Anterior cingulate cortex (tissue), 58 donors: ENCODE measurements around the gene SLC15A1.
"Not testable (repeated sequence)": the region's sequence is repeated elsewhere in the genome, so short reads cannot be mapped to it uniquely, and the experiment has no call there.

Source experiments
- DNase-seq, 58 donors: peaks; one replicate each; lab custom pipeline; 2025; lab: John Stamatoyannopoulos, UW

SLC15A1 gene

DNA sequence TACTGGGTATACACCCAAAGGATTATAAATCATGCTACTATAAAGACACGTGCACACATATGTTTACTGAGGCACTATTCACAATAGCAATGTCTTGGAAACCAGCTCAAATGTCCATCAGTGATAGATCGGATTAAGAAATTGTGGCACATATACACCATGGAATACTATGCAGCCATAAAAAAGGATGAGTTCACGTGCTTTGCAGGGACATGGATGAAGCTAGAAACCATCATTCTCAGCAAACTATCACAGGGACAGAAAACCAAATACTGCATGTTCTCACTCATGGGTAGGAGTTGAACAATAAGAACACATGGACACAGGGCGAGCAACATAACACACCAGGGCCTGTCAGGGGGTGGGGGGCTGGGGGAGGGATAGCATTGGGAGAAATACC is 2.0 kb upstream of the SLC15A1 start:
- not testable (repeated sequence) for DNase-seq

DNA sequence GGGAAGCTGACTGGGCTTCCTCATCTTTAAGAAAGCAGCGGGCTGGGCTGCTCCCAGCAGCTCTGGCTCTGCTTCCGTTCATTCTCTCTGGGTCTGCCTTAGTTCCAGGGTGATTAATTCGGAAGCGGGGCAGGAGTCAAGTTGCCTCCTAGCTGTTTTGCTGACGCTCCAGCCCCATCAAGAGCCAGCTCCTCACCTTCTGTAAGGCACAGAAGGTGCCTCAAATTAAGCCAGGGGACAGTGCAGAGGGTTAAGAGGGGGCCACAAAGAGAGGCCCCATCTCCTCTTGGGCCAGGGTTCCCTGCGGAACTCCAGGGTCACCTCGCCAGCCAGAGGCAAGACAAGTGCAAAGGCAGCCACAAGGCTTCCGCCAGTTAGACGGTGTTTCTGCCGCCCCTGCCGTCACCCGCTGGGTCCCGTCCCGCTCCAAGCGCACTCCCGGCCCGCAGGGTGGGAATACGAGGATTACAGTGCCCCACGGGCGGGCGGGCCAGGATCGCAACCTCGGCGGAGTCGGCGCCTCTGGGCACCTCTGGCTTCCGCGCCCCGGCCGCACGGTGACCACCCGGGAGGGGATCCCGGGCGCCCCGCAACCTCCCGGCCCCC is 508 bp downstream of the SLC15A1 start:
- no peak for DNase-seq

- no peak for DNase-seq
Measured at GRCh38 chr13:98751367-98751782, 1.1 kb downstream of the SLC15A1 start.

DNA sequence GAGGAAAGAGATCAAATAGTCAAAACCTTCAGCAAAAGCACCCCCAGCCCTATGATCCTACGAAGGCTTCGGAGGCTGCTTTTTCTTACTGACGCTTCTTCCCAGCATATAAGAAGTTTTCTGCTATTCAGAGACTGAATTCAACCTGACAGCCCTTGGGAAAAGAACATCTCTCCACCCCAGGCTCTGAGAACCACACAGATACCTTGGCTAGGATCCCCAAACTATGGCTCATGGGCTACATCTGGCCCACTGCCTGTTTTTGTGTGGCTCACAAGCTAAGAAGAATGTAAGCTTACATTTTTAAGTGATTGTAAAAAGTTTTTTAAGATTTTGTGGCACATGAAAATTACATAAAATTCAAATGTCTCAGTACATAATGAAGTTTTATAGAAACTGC is 3.0 kb downstream of the SLC15A1 start:
- DNase-seq: no peak

GRCh38 chr13:98746968-98747367 is 5.5 kb downstream of the SLC15A1 start:
- no peak for DNase-seq

DNA sequence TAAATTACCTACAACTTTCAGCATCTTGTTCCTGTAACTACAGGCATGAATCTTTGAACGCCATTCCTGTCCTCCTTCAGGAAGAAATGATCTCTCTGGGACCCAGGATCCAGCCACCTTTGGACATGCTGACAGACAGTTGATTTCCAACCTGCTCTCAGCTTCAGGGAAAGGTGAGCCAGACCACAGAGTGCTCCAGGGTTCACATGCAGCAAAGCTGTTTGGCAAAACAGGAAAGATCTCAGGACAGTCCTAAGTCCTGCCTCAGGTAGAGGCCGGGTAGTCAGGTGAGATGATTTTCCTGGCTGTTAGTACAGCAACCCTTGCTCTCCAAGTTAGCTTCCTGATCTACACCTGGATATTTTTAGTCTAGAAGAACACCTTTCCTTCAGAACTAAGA is 9.1 kb downstream of the SLC15A1 start:
- DNase-seq: no peak

DNA sequence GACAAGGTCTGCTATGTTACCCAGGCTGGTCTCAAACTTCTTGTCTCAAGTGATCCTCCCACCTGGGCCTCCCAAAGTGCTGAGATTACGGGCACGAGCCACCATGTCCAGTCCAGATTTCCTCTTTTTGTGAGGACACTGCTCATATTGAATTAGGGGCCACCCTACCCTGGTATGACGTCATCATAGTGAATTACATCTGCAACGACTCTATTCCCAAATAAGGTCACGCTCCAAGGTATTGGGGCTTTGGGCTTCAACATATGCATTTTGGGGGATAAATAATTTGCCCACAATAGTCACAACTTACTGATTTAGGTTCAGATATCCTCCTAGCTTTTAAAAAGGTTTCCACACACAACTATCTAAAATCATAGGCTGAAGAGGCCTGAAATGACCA is 9.5 kb downstream of the SLC15A1 start:
- DNase-seq: no peak

GRCh38 chr13:98741741-98742435 is 10.6 kb downstream of the SLC15A1 start:
- DNase-seq: no peak

DNA sequence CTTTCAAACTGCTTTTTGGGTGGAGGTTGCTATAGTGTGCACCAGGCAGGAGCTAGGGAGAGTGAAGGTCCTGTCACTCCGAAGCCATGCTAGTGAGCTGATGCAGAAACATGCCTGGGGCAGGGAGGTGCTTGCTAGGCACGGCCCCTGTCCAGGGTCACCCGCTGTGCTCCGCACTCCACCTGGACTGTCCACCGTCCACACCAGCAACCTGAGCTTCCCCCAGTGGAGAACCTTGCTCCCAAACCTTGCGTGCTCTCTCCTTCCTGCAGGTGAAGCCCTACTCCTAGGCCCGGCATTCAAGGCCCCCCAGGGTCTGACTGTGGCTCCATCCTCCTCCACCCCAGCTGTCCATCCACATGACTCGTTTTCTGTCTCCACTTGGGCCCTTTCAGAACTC is 12.3 kb downstream of the SLC15A1 start:
- no peak for DNase-seq

GRCh38 chr13:98738993-98739392 is 13.5 kb downstream of the SLC15A1 start:
- no peak for DNase-seq

GRCh38 chr13:98738213-98738612 is 14.3 kb downstream of the SLC15A1 start:
- no peak for DNase-seq

DNA sequence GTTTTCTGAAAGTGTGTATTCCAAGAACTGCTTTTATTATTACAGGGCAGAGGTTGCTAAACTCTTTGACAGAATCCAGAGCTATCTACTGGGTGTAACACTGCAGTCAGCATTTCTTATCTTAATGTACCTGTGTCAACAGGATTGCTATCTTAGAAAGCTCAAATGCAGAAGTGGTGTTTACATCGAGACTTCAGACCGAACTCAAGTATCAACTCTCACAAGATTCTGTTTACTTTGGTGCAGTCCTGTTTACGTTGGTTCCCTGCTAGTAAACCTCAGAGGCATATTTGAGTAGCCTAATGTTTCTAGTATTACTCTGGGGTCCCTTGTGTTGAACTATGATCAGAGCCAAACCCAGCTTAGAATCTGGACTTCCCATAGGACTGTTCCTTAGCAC is 20.5 kb downstream of the SLC15A1 start:
- DNase-seq: no peak

- DNase-seq: no peak
Measured at GRCh38 chr13:98731038-98731437, 21.4 kb downstream of the SLC15A1 start.

DNA sequence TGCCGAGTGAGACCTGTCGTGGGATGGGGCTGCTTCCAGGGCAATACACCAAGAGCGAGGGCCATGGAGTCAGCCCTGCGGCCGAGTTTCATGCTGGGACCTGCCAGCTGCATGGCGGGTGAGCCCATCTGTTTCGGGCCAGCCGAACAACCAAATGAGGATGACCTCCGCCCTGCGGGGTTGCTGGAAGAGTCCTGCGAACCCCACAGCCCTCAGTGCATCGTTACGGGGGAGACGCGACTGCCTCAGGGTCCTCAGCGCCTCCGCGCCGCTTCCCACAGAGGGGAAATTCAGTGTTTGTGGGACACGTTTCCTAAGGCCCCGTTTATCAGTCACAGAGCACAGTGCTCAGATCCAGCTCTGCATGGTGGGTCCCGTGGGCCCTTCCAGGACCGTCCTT is 22.0 kb downstream of the SLC15A1 start:
- DNase-seq: no peak

DNA sequence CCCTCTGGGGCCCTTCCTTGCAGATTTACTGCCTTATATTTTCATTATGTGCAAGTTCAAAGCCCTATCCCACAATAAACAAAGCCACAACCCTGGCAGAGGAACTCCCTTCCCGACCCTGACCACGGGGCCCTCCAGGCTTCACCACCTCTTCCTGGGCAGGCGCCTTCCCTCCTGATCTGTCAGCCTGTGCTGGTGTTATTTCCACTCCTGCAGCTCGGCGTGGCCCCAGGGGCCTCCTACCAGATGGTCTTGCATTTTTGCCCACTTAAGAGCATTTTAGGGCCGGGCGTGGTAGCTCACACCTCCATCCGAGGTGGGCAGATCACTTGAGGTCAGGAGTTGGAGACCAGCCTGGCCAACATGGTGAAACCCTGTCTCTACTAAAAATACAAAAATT is 22.8 kb downstream of the SLC15A1 start:
- DNase-seq: no peak

DNA sequence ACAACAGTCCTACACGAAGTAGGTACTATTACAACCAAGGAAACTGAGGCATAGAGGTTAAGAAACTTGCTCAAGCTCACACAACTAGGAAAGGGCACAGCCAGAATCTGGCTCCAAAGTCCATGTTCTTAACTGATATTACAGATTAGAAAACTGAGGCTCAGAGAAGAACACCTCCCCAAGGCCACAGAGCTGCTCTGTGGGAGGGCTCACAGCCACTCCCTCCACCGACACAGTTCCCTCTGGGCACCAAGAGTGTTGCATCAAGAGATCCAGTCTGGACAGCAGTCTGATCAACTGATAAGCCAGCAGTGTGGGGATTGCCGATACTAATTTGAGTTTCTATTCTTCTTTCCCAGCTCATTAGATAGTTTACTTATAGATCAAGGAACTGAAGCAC is 29.5 kb downstream of the SLC15A1 start:
- DNase-seq: no peak

DNA sequence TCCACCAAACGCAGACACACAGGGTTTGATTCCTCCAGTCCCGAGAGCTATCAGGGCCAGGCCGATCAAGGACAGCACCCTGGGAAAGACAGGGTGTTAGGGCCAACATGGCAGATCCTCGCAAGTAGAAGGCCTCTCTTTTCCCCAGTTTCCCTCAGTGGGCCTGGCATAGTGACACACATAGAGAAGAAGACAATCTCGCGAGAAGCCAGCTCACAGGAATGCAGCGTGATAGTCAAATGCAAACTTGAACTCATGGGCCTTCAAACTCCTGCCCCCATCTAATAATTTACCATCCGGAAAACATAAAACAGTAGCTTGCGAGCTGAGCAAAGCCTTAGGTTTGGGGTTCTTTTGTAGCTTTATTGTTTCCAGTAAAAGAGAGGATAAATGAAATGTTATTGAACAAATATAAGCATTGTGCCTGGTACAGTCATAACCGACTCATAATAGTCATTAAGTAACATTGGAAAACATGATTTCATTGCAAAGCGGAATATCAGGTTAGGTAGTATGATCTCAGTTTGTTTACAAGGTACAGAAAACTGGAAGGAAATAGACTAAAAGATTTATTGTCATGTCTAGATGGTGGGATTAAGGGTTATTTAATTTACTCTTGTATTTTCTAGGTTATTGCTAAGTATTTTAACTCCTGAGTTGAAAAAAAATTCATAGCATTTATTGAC is 30.5 kb downstream of the SLC15A1 start:
- DNase-seq: no peak

DNA sequence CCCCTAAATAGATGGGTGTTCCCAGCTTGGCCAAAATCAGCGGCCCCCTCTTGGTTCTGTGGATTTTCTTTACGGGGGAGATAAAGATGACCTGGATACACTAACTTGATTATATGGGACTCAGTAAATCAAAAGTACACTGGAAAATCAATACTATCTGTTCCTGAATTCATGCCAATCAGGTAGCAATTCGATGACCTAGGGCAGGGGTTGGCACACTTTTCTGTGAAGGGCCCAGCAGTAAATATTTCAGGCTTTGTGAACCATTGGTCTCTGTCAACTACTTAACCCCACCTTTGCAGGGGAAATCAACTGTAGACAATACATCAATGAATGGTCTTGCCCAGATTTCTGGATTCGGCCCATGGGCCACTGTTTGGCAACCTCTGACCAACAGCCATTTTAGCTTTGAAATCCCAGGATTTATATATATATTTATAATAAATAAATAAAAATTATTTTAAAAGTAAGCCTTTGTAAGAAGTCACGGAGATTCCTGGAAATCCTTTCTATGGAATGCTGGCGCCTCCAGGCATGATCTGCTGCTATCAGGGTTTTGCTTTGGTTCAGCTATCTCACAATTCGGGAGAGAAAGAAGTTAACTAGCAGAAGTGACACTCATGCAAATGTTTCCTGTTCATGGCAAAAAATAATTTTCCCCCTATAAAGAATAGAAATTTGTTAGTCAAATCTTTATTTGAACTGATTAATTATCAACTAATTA is 32.8 kb downstream of the SLC15A1 start:
- no peak for DNase-seq

GRCh38 chr13:98717891-98718290 is 34.6 kb downstream of the SLC15A1 start:
- no peak for DNase-seq

DNA sequence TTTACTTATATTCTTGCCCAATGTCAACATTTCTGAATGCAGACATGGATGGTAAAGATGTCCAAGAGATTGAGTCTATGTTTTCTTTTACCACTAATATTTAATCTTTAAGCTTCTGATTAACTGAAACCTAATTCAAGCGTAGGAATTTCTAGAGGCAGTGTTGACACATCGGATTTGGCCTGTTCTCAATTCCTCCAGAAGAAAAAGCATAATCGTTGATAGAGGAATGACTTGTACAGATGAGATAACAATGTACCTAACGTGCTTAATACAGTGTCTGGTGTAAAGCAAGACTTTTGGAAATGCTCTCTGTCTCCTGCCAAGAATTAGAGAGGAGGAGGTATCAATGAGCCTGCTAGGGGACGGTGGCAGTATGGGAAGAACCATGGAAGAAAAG is 35.2 kb downstream of the SLC15A1 start:
- no peak for DNase-seq

- no peak for DNase-seq
Measured at GRCh38 chr13:98710521-98710920, 42.0 kb downstream of the SLC15A1 start.
